Measurements from ENCODE around the gene OASL.

OASL gene

GRCh38 chr12:120981407-120981941, 57.6 kb downstream of the OASL start:
- no peak overlapping the region for H3K4me3 ChIP-seq (ENCODE audit: low read depth, low read length)
- DNase-seq (ENCODE audit: low read depth): no peak
- no peak for TF ChIP-seq CTCF (conservative IDR thresholded peaks at IDR 0.05; ENCODE audit: low read depth, low read length)

GRCh38 chr12:120980800-120981368, 58.2 kb downstream of the OASL start:
- no peak for TF ChIP-seq CTCF (conservative IDR thresholded peaks at IDR 0.05; ENCODE audit: low read depth, low read length)
- no peak overlapping the region for H3K4me3 ChIP-seq (ENCODE audit: low read depth, low read length)
- no peak for DNase-seq (ENCODE audit: low read depth)

- H3K4me3 ChIP-seq (ENCODE audit: low read depth, low read length): no peak overlapping the region
- no peak for DNase-seq (ENCODE audit: low read depth)
- TF ChIP-seq CTCF (conservative IDR thresholded peaks at IDR 0.05; ENCODE audit: low read depth, low read length): no peak
Measured at GRCh38 chr12:120979862-120980696, 59.0 kb downstream of the OASL start.

- TF ChIP-seq CTCF (conservative IDR thresholded peaks at IDR 0.05; ENCODE audit: low read depth, low read length): no peak
- no peak for DNase-seq (ENCODE audit: low read depth)
- no peak overlapping the region for H3K4me3 ChIP-seq (ENCODE audit: low read depth, low read length)
Measured at GRCh38 chr12:120979220-120979861, 59.7 kb downstream of the OASL start.

- H3K4me3 ChIP-seq (ENCODE audit: low read depth, low read length): no peak within 1 kb of the TSS
- TF ChIP-seq CTCF (conservative IDR thresholded peaks at IDR 0.05; ENCODE audit: low read depth, low read length): no peak
- no peak for DNase-seq (ENCODE audit: low read depth)
Measured at GRCh38 chr12:120978296-120979219, 60.5 kb downstream of the OASL start, which contains the start of gene HNF1A. TSS of gene HNF1A (plus strand) at chr12:120978543. CDS start at chr12:120978769, 226 bp downstream.
